MM.1S (cell line): ENCODE measurements around the gene GFER.

Experiments
- EZH2 ChIP-seq: fragments of 300-600 bp; sonication (generic); optimal IDR thresholded peaks from 2 replicates; pipeline ENCODE3; 2017; ENCODE audit warnings: low read depth, mild to moderate bottlenecking, antibody characterized with exemption, low read length, mixed read lengths
- EZH2phosphoT487 ChIP-seq: fragments of 300-600 bp; sonication (generic); IDR thresholded peaks from 2 replicates; pipeline ENCODE4 v1.6.1; 2018; ENCODE audit warnings: antibody characterized with exemption, low read length
- TF ChIP-seq, protein P1 (sequence below): fragments of 300-600 bp; sonication (generic); IDR thresholded peaks from 2 replicates; pipeline ENCODE4 v1.5.1; 2016; ENCODE audit warnings: antibody characterized with exemption, low read length, mixed read lengths

DNA sequence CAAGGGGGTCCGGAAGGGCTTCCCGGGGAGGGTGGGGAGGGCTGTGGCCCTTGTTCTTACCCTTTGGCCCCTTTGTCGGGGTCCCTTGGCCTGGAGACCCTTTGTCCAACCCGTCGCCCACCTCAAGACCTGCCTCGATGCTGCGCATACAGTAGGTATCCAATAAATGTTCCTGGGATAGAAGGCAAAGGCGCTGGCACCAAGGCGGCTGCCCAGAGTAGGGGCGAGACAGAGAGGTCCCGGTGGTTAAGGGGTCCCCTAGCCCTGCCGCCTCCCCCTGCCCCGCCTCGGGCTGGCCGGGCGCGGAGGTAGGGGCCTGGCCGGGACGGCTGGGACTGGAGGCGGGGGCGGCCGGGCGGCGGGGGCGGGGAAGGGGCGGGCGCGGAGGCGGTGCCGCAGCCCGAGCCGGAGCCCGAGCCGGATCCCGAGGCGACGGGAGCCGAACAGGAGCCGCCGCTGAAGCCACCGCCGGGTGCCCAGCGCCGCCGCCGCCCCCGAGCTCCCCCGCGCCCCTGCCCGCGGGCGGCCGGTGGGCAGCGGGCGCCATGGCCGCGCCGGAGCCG is 42.5 kb downstream of the GFER start, which contains the start of gene NHERF2:
- TF ChIP-seq, protein P1, sequence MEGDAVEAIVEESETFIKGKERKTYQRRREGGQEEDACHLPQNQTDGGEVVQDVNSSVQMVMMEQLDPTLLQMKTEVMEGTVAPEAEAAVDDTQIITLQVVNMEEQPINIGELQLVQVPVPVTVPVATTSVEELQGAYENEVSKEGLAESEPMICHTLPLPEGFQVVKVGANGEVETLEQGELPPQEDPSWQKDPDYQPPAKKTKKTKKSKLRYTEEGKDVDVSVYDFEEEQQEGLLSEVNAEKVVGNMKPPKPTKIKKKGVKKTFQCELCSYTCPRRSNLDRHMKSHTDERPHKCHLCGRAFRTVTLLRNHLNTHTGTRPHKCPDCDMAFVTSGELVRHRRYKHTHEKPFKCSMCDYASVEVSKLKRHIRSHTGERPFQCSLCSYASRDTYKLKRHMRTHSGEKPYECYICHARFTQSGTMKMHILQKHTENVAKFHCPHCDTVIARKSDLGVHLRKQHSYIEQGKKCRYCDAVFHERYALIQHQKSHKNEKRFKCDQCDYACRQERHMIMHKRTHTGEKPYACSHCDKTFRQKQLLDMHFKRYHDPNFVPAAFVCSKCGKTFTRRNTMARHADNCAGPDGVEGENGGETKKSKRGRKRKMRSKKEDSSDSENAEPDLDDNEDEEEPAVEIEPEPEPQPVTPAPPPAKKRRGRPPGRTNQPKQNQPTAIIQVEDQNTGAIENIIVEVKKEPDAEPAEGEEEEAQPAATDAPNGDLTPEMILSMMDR, result no peak
- no peak for TF ChIP-seq EZH2
- no peak for TF ChIP-seq EZH2phosphoT487
